DOHH2 (cell line): Measurements from ENCODE around the gene SSU72.

ENCODE experiments used
- EZH2phosphoT487 ChIP-seq: fragments of 200-600 bp; sonication (generic); IDR thresholded peaks from 2 replicates; pipeline ENCODE4 v1.6.1; 2017; ENCODE audit warnings: borderline replicate concordance, mild to moderate bottlenecking, antibody characterized with exemption, low read length, moderate library complexity, mixed read lengths
- TF ChIP-seq, protein P1 (sequence below): fragments of 200-600 bp; sonication (generic); IDR thresholded peaks from one replicate; pipeline ENCODE4 v1.5.1; 2014; ENCODE audit warnings: antibody characterized with exemption, mild to moderate bottlenecking, low read depth, low read length; ENCODE audit not compliant: poor library complexity, severe bottlenecking

DNA sequence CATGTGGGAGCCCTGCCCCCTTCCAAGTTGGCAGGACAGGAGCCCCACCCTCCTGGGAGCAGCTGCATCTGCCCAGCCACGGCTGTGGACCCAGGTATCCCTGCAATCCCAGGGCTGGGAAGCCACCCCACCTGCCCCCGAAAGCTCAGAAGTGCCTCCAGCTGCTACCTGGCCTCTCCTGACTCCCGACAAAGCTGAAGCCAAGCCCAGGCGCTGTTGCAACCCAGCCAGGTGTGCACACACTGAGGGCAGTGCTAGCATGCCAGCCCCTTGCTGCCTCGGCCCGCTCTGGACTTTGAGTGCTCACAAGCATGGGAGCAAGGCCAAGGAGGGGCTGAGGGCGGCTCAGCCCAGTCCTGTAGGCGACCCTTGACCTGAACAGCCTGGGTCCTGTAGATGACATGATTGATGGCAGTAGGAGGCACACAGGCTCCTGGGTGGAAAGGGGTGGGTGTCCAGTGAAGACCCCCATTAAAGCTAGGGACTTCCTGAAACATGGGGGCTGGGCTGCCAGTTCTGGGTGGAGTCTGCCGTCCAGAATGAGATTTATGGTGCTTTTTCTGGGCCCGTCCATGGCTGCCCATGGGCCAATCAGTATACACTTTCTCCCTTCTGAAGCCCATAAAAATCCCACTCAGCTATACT, 2.8 kb upstream of the SSU72 start:
- TF ChIP-seq, protein P1, sequence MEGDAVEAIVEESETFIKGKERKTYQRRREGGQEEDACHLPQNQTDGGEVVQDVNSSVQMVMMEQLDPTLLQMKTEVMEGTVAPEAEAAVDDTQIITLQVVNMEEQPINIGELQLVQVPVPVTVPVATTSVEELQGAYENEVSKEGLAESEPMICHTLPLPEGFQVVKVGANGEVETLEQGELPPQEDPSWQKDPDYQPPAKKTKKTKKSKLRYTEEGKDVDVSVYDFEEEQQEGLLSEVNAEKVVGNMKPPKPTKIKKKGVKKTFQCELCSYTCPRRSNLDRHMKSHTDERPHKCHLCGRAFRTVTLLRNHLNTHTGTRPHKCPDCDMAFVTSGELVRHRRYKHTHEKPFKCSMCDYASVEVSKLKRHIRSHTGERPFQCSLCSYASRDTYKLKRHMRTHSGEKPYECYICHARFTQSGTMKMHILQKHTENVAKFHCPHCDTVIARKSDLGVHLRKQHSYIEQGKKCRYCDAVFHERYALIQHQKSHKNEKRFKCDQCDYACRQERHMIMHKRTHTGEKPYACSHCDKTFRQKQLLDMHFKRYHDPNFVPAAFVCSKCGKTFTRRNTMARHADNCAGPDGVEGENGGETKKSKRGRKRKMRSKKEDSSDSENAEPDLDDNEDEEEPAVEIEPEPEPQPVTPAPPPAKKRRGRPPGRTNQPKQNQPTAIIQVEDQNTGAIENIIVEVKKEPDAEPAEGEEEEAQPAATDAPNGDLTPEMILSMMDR = no peak
- TF ChIP-seq EZH2phosphoT487 = no peak
